G401 (cell line): ENCODE measurements around the gene ZFP36L1. TPM values are rescaled to one million over a fixed set of nuclear protein-coding genes. Genes with fewer than 3 reads are reported as not detected.
A peak's percentile ranks its signal among the peaks of the same experiment; 100 is the strongest.

ENCODE experiments used
- DNase-seq: peaks from one replicate; pipeline ENCODE4 v3.0.0-alpha.2; 2015; ENCODE audit warnings: low spot score
- in situ Hi-C: cut with HindIII; loops from 2 replicates; pipeline ENCODE4 v1.10.0; 2016; ENCODE audit warnings: low sequenced_read_pairs, mixed read lengths
- total RNA-seq: library from RNA; depleted of rRNA; stranded (reverse); fragments of >200 nt; shearing (Covaris generic); gene quantifications from 2 replicates; pipeline ENCODE4 v1.2.3, GENCODE V29; 2014

Gene ZFP36L1
- total RNA-seq, 1 experiment from 2014 or later, result 28.6 TPM

- in situ Hi-C loops, result no loop called here
- peak; percentile 37 for DNase-seq
These were observed 5.5 kb downstream of the ZFP36L1 start for GRCh38 chr14:68787092-68787992.

- DNase-seq, result peak; percentile 44
- in situ Hi-C loops, result no loop called here
These were observed 6.3 kb downstream of the ZFP36L1 start for GRCh38 chr14:68786491-68787091.

- in situ Hi-C loops, result no loop called here
- DNase-seq, result peak; percentile 29
These were observed 7.1 kb downstream of the ZFP36L1 start for GRCh38 chr14:68785534-68786490.

- in situ Hi-C loops, result no loop called here
- DNase-seq, result no peak
These were observed 7.8 kb downstream of the ZFP36L1 start for GRCh38 chr14:68784978-68785533.

GRCh38 chr14:68784226-68784910, 8.5 kb downstream of the ZFP36L1 start:
- no peak for DNase-seq
- in situ Hi-C loops, result no loop called here

GRCh38 chr14:68783408-68784225, 9.2 kb downstream of the ZFP36L1 start:
- in situ Hi-C loops, result no loop called here
- DNase-seq, result no peak

- in situ Hi-C loops, result no loop called here
- DNase-seq, result no peak
These were observed 10.5 kb downstream of the ZFP36L1 start for GRCh38 chr14:68782091-68782981.

- no peak for DNase-seq
- in situ Hi-C loops, result no loop called here
These were observed 11.5 kb downstream of the ZFP36L1 start for GRCh38 chr14:68781161-68782021.

- DNase-seq, result peak; percentile 35
- in situ Hi-C loops, result no loop called here
These were observed 12.3 kb downstream of the ZFP36L1 start for GRCh38 chr14:68780358-68781160.

GRCh38 chr14:68779761-68780323, 13.0 kb downstream of the ZFP36L1 start:
- DNase-seq, result no peak
- in situ Hi-C loops, result no loop called here

GRCh38 chr14:68777644-68778043, 15.2 kb downstream of the ZFP36L1 start:
- in situ Hi-C loops, result no loop called here
- no peak for DNase-seq

- in situ Hi-C loops, result no loop called here
These were observed 17.2 kb downstream of the ZFP36L1 start for GRCh38 chr14:68775614-68776126.

GRCh38 chr14:68774771-68775613, 17.9 kb downstream of the ZFP36L1 start:
- DNase-seq, result no peak
- in situ Hi-C loops, result no loop called here

More at GRCh38 chr14:68775614-68776126, 17.2 kb downstream of the ZFP36L1 start:
- no peak for DNase-seq
